Measurements from ENCODE around the gene FSCN2. TPM values are rescaled to one million over a fixed set of nuclear protein-coding genes. Genes with fewer than 3 reads are reported as not detected.

FSCN2 gene
- total and polyA plus RNA-seq, 2 donors (not counting 1 experiment from before 2014, with no cell fraction given): 0.35 to 2.0 TPM

DNA sequence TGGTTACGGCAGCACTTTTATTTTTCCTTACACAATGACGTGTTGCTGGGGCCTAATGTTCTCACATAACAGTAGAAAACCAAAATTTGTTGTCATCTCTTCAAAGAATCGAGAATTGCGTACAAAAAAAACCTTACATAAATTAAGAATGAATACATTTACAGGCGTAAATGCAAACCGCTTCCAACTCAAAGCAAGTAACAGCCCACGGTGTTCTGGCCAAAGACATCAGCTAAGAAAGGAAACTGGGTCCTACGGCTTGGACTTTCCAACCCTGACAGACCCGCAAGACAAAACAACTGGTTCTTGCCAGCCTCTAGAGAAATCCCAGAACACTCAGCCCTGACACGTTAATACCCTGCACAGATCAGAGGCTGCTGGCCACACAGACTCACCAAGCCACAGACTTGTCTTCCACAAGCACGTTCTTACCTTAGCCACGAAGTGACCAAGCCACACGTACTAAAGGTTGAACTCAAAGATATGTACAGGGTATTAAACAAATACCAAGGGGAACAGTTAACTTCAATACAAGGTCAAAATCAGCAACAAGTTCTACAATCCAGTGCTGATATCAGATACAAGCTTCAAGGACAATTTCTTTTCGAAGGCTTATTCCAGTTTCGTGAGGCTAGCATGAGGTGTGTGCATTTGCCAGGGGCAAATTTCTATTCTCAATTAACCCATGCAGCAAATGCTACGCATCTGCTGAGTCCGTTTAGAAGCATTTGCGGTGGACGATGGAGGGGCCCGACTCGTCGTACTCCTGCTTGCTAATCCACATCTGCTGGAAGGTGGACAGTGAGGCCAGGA is 18.0 kb upstream of the FSCN2 start:
- Histone ChIP-seq H3K4me2 (ENCODE audit: extremely low read depth, insufficient read depth, low read length) (peak overlapping the region; percentile 79), H3K4me1 (ENCODE audit: control insufficient read depth, extremely low read depth, insufficient read depth, low read length) (no peaks in the 10 kb centered on the region), H3K4me3 (replicated peaks in 1 of 4; ENCODE audit: control extremely low read depth in 1 of 4, insufficient read depth in 1 of 4, low read depth in 3 of 4, low read length in 4 of 4) (peak overlapping the region; percentile 86 to 100 (median 94)), H3K79me2 (ENCODE audit: control insufficient read depth, insufficient read depth, low read length) (peaks cover 39% of the 10 kb centered on the region), H3K36me3 (ENCODE audit: control insufficient read depth, insufficient read depth, low read length) (peaks cover 30% of the 10 kb centered on the region), H3K27me3 (ENCODE audit: control insufficient read depth, insufficient read depth, low read length) (no peaks in the 10 kb centered on the region), H3K9me3 (ENCODE audit: control insufficient read depth, insufficient read depth, low read depth, low read length) (no peaks in the 10 kb centered on the region), H3K9ac (ENCODE audit: insufficient read depth, low read length) (peak overlapping the region; percentile 82), H4K20me1 (ENCODE audit: control insufficient read depth, extremely low read depth, insufficient read depth, low read length) (peaks cover 6% of the 10 kb centered on the region), H2AFZ (ENCODE audit: low read length) (no peak overlapping the region), H3K27ac (ENCODE audit: insufficient read depth, low read length) (peak overlapping the region; percentile 86)
- DNase-seq (ENCODE audit: low read depth in 2 of 2): no peak
- no peak for TF ChIP-seq EZH2 (IDR thresholded peaks at IDR 0.05; ENCODE audit: low read length, missing control alignments)
- TF ChIP-seq, protein P1, sequence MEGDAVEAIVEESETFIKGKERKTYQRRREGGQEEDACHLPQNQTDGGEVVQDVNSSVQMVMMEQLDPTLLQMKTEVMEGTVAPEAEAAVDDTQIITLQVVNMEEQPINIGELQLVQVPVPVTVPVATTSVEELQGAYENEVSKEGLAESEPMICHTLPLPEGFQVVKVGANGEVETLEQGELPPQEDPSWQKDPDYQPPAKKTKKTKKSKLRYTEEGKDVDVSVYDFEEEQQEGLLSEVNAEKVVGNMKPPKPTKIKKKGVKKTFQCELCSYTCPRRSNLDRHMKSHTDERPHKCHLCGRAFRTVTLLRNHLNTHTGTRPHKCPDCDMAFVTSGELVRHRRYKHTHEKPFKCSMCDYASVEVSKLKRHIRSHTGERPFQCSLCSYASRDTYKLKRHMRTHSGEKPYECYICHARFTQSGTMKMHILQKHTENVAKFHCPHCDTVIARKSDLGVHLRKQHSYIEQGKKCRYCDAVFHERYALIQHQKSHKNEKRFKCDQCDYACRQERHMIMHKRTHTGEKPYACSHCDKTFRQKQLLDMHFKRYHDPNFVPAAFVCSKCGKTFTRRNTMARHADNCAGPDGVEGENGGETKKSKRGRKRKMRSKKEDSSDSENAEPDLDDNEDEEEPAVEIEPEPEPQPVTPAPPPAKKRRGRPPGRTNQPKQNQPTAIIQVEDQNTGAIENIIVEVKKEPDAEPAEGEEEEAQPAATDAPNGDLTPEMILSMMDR (conservative IDR thresholded peaks at IDR 0.05 in 1 of 2, IDR thresholded peaks at IDR 0.05 in 1 of 2; ENCODE audit: low read depth in 1 of 2, low read length in 2 of 2): no peak

DNA sequence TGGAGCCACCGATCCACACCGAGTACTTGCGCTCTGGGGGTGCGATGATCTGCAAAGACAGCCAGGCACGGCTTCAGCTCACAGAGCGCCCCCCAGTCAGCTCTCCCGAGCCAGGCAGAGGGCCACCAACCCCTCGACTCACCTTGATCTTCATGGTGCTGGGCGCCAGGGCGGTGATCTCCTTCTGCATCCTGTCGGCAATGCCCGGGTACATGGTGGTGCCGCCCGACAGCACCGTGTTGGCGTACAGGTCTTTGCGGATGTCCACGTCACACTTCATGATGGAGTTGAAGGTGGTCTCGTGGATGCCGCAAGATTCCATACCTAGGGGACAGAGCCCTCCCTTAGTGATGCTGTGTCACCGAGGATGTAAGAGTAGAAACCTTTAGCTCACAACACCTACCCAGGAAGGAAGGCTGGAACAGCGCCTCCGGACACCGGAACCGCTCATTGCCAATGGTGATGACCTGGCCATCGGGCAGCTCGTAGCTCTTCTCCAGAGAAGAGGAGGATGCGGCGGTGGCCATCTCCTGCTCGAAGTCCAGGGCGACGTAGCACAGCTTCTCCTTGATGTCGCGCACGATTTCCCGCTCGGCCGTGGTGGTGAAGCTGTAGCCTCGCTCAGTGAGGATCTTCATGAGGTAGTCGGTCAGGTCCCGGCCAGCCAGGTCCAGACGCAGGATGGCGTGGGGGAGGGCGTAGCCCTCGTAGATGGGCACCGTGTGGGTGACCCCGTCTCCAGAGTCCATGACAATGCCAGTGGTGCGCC is 17.2 kb upstream of the FSCN2 start:
- Histone ChIP-seq H3K27me3 (ENCODE audit: control insufficient read depth, insufficient read depth, low read length) (no peaks in the 10 kb centered on the region), H3K9me3 (ENCODE audit: control insufficient read depth, insufficient read depth, low read depth, low read length) (no peaks in the 10 kb centered on the region), H2AFZ (ENCODE audit: low read length) (no peak overlapping the region), H3K9ac (ENCODE audit: insufficient read depth, low read length) (peak overlapping the region; percentile 82), H3K4me3 (replicated peaks in 1 of 4; ENCODE audit: control extremely low read depth in 1 of 4, insufficient read depth in 1 of 4, low read depth in 3 of 4, low read length in 4 of 4) (peak overlapping the region; percentile 86 to 100 (median 94)), H3K27ac (ENCODE audit: insufficient read depth, low read length) (peak overlapping the region; percentile 86), H3K79me2 (ENCODE audit: control insufficient read depth, insufficient read depth, low read length) (peaks cover 47% of the 10 kb centered on the region), H3K4me1 (ENCODE audit: control insufficient read depth, extremely low read depth, insufficient read depth, low read length) (no peaks in the 10 kb centered on the region), H3K4me2 (ENCODE audit: extremely low read depth, insufficient read depth, low read length) (peak overlapping the region; percentile 79), H4K20me1 (ENCODE audit: control insufficient read depth, extremely low read depth, insufficient read depth, low read length) (peaks cover 6% of the 10 kb centered on the region), H3K36me3 (ENCODE audit: control insufficient read depth, insufficient read depth, low read length) (peaks cover 30% of the 10 kb centered on the region)
- TF ChIP-seq EZH2 (IDR thresholded peaks at IDR 0.05; ENCODE audit: low read length, missing control alignments): no peak
- TF ChIP-seq, protein P1 (conservative IDR thresholded peaks at IDR 0.05 in 1 of 2, IDR thresholded peaks at IDR 0.05 in 1 of 2; ENCODE audit: low read depth in 1 of 2, low read length in 2 of 2): no peak
- peak in 1 of 2 donors; percentile 39 for DNase-seq (ENCODE audit: low read depth in 2 of 2)

GRCh38 chr17:81511554-81511803 is 16.7 kb upstream of the FSCN2 start:
- TF ChIP-seq, protein P1 (conservative IDR thresholded peaks at IDR 0.05 in 1 of 2, IDR thresholded peaks at IDR 0.05 in 1 of 2; ENCODE audit: low read depth in 1 of 2, low read length in 2 of 2): no peak
- TF ChIP-seq EZH2 (IDR thresholded peaks at IDR 0.05; ENCODE audit: low read length, missing control alignments): no peak
- H4K20me1 ChIP-seq (ENCODE audit: control insufficient read depth, extremely low read depth, insufficient read depth, low read length): peaks cover 6% of the 10 kb centered on the region
- H3K4me3 ChIP-seq (replicated peaks in 1 of 4; ENCODE audit: control extremely low read depth in 1 of 4, insufficient read depth in 1 of 4, low read depth in 3 of 4, low read length in 4 of 4): peak overlapping the region; percentile 86 to 100 (median 94)
- H3K36me3 ChIP-seq (ENCODE audit: control insufficient read depth, insufficient read depth, low read length): peaks cover 30% of the 10 kb centered on the region
- H2AFZ ChIP-seq (ENCODE audit: low read length): no peak overlapping the region
- H3K4me1 ChIP-seq (ENCODE audit: control insufficient read depth, extremely low read depth, insufficient read depth, low read length): peaks cover 4% of the 10 kb centered on the region
- H3K4me2 ChIP-seq (ENCODE audit: extremely low read depth, insufficient read depth, low read length): peak overlapping the region; percentile 79
- H3K27ac ChIP-seq (ENCODE audit: insufficient read depth, low read length): peak overlapping the region; percentile 86
- H3K27me3 ChIP-seq (ENCODE audit: control insufficient read depth, insufficient read depth, low read length): no peaks in the 10 kb centered on the region
- no peak for DNase-seq (ENCODE audit: low read depth in 2 of 2)
- H3K9me3 ChIP-seq (ENCODE audit: control insufficient read depth, insufficient read depth, low read depth, low read length): no peaks in the 10 kb centered on the region
- H3K9ac ChIP-seq (ENCODE audit: insufficient read depth, low read length): peak overlapping the region; percentile 82
- H3K79me2 ChIP-seq (ENCODE audit: control insufficient read depth, insufficient read depth, low read length): peaks cover 52% of the 10 kb centered on the region

Data from fibroblast of lung (primary cell).